A549 (cell line): Measurements from ENCODE around the gene ARHGAP25. TPM values are rescaled to one million over a fixed set of nuclear protein-coding genes. Genes with fewer than 3 reads are reported as not detected.

Source experiments
- ATAC-seq, 2 experiments: fragments of 200-7000 bp in 1 of 2; fragments of >200 bp in 1 of 2; cut with Nextera tagmentation in 1 of 2; cut with Tn5 transposase in 1 of 2; 3 replicates each; pipeline versions ENCODE4 v1.8.0 to v1.9.1; 2018 to 2020; ENCODE audit warnings: mild to moderate bottlenecking in 1 of 2, moderate library complexity in 1 of 2
- CTCF ChIA-PET: fragments of 300-600 bp; sonication (Branson Sonifier 250); formaldehyde crosslinking; extraction: SDS; loops from one replicate; lab custom pipeline; 2021; ENCODE audit warnings: antibody characterized with exemption, inconsistent platforms; lab: Yijun Ruan, JAX
- POLR2A ChIA-PET: fragments of 350-600 bp; formaldehyde crosslinking; extraction: SDS; loops from one replicate; lab custom pipeline; 2021; ENCODE audit warnings: antibody characterized with exemption, inconsistent platforms; lab: Yijun Ruan, JAX
- DNase-seq, 2 experiments: peaks; one replicate each; pipeline versions ENCODE4 v3.0.0 to v3.0.0-alpha.2; 2011 to 2016; ENCODE audit warnings: low read depth in 1 of 2, low spot score in 1 of 2
- FAIRE-seq: peaks from 2 replicates; lab custom pipeline; 2011; peaks lifted over from hg19 to GRCh38; lab: Jason Lieb, UNC
- H3K27ac ChIP-seq, 2 experiments: fragments of >200 bp; sonication (Bioruptor Twin); formaldehyde crosslinking; 3 replicates each; pipeline ENCODE4 v1.5.1; 2016 to 2017
- H3K4me1 ChIP-seq: fragments of >200 bp; sonication (Bioruptor Twin); formaldehyde crosslinking; 3 replicates; pipeline ENCODE4 v1.6.1; 2016
- H3K4me2 ChIP-seq: fragments of >200 bp; sonication (Bioruptor Twin); formaldehyde crosslinking; 3 replicates; pipeline ENCODE4 v1.6.1; 2016
- H3K4me3 ChIP-seq: fragments of >200 bp; sonication (Bioruptor Twin); formaldehyde crosslinking; 3 replicates; pipeline ENCODE4 v1.5.1; 2016
- H3K9me3 ChIP-seq: fragments of >200 bp; sonication (Bioruptor Twin); formaldehyde crosslinking; 3 replicates; pipeline ENCODE4 v1.6.1; 2016
- EHF ChIP-seq: fragments of 250-450 bp; sonication (Bioruptor Pico); IDR thresholded peaks from 2 replicates; pipeline ENCODE4 v1.5.0; 2020; ENCODE audit warnings: mild to moderate bottlenecking
- EHMT2 ChIP-seq: fragments of 200-600 bp; sonication (generic); IDR thresholded peaks from 2 replicates; pipeline ENCODE4 v1.6.1; 2016; ENCODE audit warnings: antibody characterized with exemption, low read depth, mild to moderate bottlenecking, moderate library complexity
- HEYL ChIP-seq: fragments of 250-450 bp; sonication (Bioruptor Pico); IDR thresholded peaks from 2 replicates; pipeline ENCODE4 v1.8.0; 2021; ENCODE audit warnings: mild to moderate bottlenecking, moderate library complexity
- HOXA7 ChIP-seq: fragments of 250-450 bp; sonication (Bioruptor Pico); IDR thresholded peaks from 2 replicates; pipeline ENCODE4 v1.5.0; 2020; ENCODE audit warnings: mild to moderate bottlenecking, moderate library complexity
- HOXB13 ChIP-seq: fragments of 250-450 bp; sonication (Bioruptor Pico); IDR thresholded peaks from 2 replicates; pipeline ENCODE4 v1.5.0; 2020; ENCODE audit warnings: low read depth, mild to moderate bottlenecking, moderate library complexity
- JUNB ChIP-seq: fragments of >200 bp; sonication (Bioruptor Twin); formaldehyde crosslinking; IDR thresholded peaks from 2 replicates; pipeline ENCODE4 v1.6.1; 2016
- KDM1A ChIP-seq: fragments of 200-600 bp; sonication (generic); IDR thresholded peaks from 2 replicates; pipeline ENCODE4 v1.6.1; 2016; ENCODE audit warnings: low read depth, mild to moderate bottlenecking
- NFE2L2 ChIP-seq: fragments of 150-350 bp; conservative IDR thresholded peaks from 2 replicates; pipeline ENCODE4 v1.6.1; 2014; ENCODE audit warnings: low read length
- NPAS2 ChIP-seq: fragments of 250-450 bp; sonication (Bioruptor Pico); IDR thresholded peaks from 2 replicates; pipeline ENCODE4 v1.8.0; 2022; ENCODE audit warnings: mild to moderate bottlenecking, moderate library complexity, borderline replicate concordance
- PHF8 ChIP-seq: fragments of 200-600 bp; sonication (generic); IDR thresholded peaks from 2 replicates; pipeline ENCODE4 v1.6.1; 2016; ENCODE audit warnings: low read depth, mild to moderate bottlenecking, antibody characterized with exemption, moderate library complexity, borderline replicate concordance
- RAD21 ChIP-seq, 2 experiments: fragments of >200 bp in 1 of 2; sonication (Bioruptor Twin) in 1 of 2; formaldehyde crosslinking in 1 of 2; IDR thresholded peaks in 1 of 2; conservative IDR thresholded peaks in 1 of 2; 2 replicates in 1 of 2; 3 replicates in 1 of 2; pipeline ENCODE4 v1.6.1; 2012 to 2018; ENCODE audit warnings: inconsistent platforms in 1 of 2
- RARB ChIP-seq: fragments of 250-450 bp; sonication (Bioruptor Pico); IDR thresholded peaks from 2 replicates; pipeline ENCODE4 v1.8.0; 2021; ENCODE audit warnings: mild to moderate bottlenecking, moderate library complexity
- RFX5 ChIP-seq: fragments of 450-650 bp; IDR thresholded peaks from 2 replicates; pipeline ENCODE4 v1.7.1; 2014; ENCODE audit warnings: antibody characterized with exemption, mild to moderate bottlenecking, moderate library complexity
- SREBF2 ChIP-seq: fragments of 450-650 bp; IDR thresholded peaks from 2 replicates; pipeline ENCODE4 v1.6.1; 2014; ENCODE audit warnings: mild to moderate bottlenecking, moderate library complexity
- ZFP36 ChIP-seq: fragments of 450-650 bp; IDR thresholded peaks from 2 replicates; pipeline ENCODE4 v1.6.1; 2014; ENCODE audit warnings: borderline replicate concordance; ENCODE audit not compliant: partially characterized antibody
- ZNF302 ChIP-seq: fragments of 250-450 bp; sonication (Bioruptor Pico); IDR thresholded peaks from 2 replicates; pipeline ENCODE4 v1.9.0; 2021; ENCODE audit warnings: inconsistent platforms, mild to moderate bottlenecking, moderate library complexity
- WGBS: methylation state at CpG from one replicate; pipeline ENCODE4 v1.1.6; 2017; ENCODE audit errors: missing lambda C conversion rate; 5-methylcytosine and 5-hydroxymethylcytosine counted together
- polyA plus RNA-seq, 4 experiments: library from polyadenylated mRNA; depleted of rRNA in 3 of 4; stranded (reverse); fragments of >200 nt; fragmentation: RNase III in 1 of 4; extraction: RNeasy Plus Mini Kit Qiagen cat#74134 plus additional on column Dnase treatment in 1 of 4; gene quantifications; 2 replicates in 3 of 4; 3 replicates in 1 of 4; pipeline ENCODE4 v1.2.3, GENCODE V29; 2011 to 2017
- TF ChIP-seq, protein P1 (sequence below): fragments of >200 bp; sonication (Bioruptor Twin); formaldehyde crosslinking; IDR thresholded peaks from 3 replicates; pipeline ENCODE4 v1.5.1; 2016
- TF ChIP-seq, protein P2 (sequence below): fragments of 250-450 bp; sonication (Bioruptor Pico); IDR thresholded peaks from 2 replicates; pipeline ENCODE4 v1.5.0; 2021; ENCODE audit warnings: mild to moderate bottlenecking, moderate library complexity, borderline replicate concordance
- TF ChIP-seq, protein P3 (sequence below): IDR thresholded peaks from 2 replicates; pipeline ENCODE4 v1.6.1; 2012
- TF ChIP-seq, protein P4 (sequence below): fragments of 150-350 bp; IDR thresholded peaks from 2 replicates; pipeline ENCODE4 v1.6.1; 2014; ENCODE audit warnings: low read depth, mild to moderate bottlenecking, low read length
- TF ChIP-seq, protein P5 (sequence below): fragments of >200 bp; sonication (Bioruptor Twin); formaldehyde crosslinking; IDR thresholded peaks from 2 replicates; pipeline ENCODE4 v1.6.1; 2016
- TF ChIP-seq, protein P6 (sequence below): IDR thresholded peaks from 2 replicates; pipeline ENCODE4 v1.6.1; 2012; ENCODE audit warnings: low read depth, borderline replicate concordance

ARHGAP25 gene
- polyA plus RNA-seq, 2 of the 4 experiments (the other 2 are of a cell fraction), result 0.50 to 2.4 TPM

DNA sequence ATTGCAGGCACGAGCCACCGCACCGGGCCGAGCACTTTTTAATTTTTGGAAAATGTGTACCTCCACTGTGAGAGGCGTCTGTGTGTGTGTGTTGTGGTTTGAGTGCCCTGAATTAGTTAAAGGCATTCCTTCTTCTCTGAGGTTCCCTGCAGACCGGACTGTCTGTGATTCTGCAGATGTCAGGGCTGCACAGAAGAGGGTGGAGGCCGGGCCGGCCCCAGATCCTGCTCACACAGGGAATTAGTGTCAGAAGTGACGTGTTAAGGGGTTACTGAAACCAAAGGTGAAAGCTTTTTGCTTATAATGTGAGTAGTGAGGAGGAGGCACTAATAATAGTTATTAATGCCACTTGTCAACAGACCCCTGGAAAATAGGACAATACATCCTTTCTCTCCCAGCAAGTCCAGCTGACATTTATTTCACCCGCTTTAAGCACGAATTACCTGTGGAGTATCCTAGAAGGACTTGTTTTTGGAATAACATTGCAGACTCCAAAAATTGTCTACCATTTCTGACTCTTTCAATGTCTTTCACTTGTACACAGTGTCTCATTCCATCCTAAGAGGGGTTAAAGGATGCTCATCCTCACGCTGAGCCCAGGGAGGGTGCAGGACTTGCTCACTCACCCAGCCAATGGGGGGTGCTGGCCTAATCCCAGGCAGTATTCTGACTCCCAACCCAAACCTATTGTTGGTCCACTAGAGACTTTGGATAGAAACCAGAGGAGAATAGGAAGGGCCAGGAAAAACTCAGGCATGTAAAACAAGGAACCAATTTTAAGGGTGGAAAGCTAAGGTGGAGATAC, 16.2 kb downstream of the ARHGAP25 start:
- no peaks in the 10 kb centered on the region for H3K4me1 ChIP-seq
- H3K27ac ChIP-seq, result no peak overlapping the region
- ATAC-seq, result no peak
- H3K4me2 ChIP-seq, result no peak overlapping the region
- 82% methylated on average over 12 of the region's 12 CpGs for WGBS
- no peak for FAIRE-seq
- no peak for DNase-seq
- H3K4me3 ChIP-seq, result no peak overlapping the region
- no peaks in the 10 kb centered on the region for H3K9me3 ChIP-seq
- ChIA-PET POLR2A (no interaction called here), CTCF (interaction anchor here (0.5 to 8.4 kb wide), 65 partner anchors 9 to 647 kb away, joined by 3 to 227 read pairs (median 7); partner anchors contain the start of genes APLF, ARHGAP25, BMP10 and FBXO48)
- no peak for TF ChIP-seq RAD21 (conservative IDR thresholded peaks at IDR 0.05 in 1 of 2, IDR thresholded peaks at IDR 0.05 in 1 of 2)
- TF ChIP-seq HOXB13 (CRISPR knock-in tag), result no peak
- TF ChIP-seq, protein P1, sequence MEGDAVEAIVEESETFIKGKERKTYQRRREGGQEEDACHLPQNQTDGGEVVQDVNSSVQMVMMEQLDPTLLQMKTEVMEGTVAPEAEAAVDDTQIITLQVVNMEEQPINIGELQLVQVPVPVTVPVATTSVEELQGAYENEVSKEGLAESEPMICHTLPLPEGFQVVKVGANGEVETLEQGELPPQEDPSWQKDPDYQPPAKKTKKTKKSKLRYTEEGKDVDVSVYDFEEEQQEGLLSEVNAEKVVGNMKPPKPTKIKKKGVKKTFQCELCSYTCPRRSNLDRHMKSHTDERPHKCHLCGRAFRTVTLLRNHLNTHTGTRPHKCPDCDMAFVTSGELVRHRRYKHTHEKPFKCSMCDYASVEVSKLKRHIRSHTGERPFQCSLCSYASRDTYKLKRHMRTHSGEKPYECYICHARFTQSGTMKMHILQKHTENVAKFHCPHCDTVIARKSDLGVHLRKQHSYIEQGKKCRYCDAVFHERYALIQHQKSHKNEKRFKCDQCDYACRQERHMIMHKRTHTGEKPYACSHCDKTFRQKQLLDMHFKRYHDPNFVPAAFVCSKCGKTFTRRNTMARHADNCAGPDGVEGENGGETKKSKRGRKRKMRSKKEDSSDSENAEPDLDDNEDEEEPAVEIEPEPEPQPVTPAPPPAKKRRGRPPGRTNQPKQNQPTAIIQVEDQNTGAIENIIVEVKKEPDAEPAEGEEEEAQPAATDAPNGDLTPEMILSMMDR, result no peak
- no peak for TF ChIP-seq ZNF302 (CRISPR knock-in tag)
- TF ChIP-seq, protein P2, sequence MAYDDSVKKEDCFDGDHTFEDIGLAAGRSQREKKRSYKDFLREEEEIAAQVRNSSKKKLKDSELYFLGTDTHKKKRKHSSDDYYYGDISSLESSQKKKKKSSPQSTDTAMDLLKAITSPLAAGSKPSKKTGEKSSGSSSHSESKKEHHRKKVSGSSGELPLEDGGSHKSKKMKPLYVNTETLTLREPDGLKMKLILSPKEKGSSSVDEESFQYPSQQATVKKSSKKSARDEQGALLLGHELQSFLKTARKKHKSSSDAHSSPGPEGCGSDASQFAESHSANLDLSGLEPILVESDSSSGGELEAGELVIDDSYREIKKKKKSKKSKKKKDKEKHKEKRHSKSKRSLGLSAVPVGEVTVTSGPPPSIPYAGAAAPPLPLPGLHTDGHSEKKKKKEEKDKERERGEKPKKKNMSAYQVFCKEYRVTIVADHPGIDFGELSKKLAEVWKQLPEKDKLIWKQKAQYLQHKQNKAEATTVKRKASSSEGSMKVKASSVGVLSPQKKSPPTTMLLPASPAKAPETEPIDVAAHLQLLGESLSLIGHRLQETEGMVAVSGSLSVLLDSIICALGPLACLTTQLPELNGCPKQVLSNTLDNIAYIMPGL (CRISPR knock-in tag), result no peak
- no peak for TF ChIP-seq KDM1A
- TF ChIP-seq HOXA7 (CRISPR knock-in tag), result no peak
- TF ChIP-seq, protein P3, sequence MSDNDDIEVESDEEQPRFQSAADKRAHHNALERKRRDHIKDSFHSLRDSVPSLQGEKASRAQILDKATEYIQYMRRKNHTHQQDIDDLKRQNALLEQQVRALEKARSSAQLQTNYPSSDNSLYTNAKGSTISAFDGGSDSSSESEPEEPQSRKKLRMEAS, result no peak

DNA sequence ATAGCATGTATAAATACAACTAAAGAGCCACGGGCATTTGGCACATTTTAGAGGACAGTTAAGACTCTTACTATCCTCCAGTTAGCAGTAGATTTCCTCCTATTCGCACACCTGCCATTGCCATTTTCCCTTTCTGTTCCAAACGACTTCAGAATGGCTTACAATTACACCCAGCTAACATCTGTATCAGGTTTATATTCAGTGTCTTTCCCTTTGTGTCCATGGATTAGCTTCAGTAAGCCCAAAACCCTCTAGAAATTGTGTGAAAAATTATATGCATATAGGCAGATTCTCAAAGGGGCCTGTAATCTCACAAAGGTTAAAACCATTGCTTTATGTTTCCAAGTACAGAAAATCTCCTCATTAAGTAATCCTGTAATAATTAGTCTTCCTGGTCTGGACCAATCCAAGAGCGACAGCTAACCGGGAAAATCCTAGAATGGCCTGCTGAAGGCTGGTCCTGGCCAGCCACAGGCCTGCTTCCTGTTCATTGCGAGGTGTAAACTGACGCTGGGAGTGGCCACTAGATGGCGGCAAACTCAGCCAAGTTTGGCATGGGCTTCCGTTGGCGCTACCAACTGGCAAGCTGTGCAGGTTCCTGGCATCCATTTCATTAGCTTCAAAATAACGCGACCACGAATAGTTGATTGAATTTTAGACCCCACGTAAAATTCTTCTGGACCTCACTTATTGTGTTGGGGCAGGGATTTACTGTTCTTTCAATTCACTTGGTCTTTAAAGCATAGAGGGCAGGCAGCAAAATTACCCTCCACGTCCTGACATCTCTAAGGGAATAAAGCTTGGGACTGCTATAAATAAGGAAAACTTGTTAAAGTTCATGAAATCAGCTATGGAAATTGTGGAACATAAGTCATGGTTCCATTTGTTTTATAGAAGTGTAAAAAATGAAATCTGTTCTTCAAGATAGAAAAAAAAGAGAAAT, 17.1 kb downstream of the ARHGAP25 start:
- POLR2A ChIA-PET, result no interaction called here
- CTCF ChIA-PET, result interaction anchor here (0.5 to 8.4 kb wide), 80 partner anchors 9 to 1382 kb away, joined by 3 to 227 read pairs (median 6); partner anchors contain the start of genes ANTXR1, APLF, ARHGAP25 and BMP10
- no peak overlapping the region for H3K27ac ChIP-seq
- WGBS, result 15% methylated on average over 15 of the region's 15 CpGs
- DNase-seq (peak; percentile 82 to 91), FAIRE-seq (peak; percentile 83), ATAC-seq (peak; percentile 99 to 100)
- H3K4me3 ChIP-seq, result no peak overlapping the region
- no peaks in the 10 kb centered on the region for H3K4me1 ChIP-seq
- no peaks in the 10 kb centered on the region for H3K9me3 ChIP-seq
- peak overlapping the region; percentile 51 for H3K4me2 ChIP-seq
- TF ChIP-seq, protein P3, result peak; percentile 65
- TF ChIP-seq EHF (CRISPR knock-in tag), result no peak
- TF ChIP-seq, protein P4, sequence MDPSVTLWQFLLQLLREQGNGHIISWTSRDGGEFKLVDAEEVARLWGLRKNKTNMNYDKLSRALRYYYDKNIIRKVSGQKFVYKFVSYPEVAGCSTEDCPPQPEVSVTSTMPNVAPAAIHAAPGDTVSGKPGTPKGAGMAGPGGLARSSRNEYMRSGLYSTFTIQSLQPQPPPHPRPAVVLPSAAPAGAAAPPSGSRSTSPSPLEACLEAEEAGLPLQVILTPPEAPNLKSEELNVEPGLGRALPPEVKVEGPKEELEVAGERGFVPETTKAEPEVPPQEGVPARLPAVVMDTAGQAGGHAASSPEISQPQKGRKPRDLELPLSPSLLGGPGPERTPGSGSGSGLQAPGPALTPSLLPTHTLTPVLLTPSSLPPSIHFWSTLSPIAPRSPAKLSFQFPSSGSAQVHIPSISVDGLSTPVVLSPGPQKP, result no peak
- TF ChIP-seq HOXA7 (CRISPR knock-in tag), result no peak
- no peak for TF ChIP-seq RFX5
- TF ChIP-seq, protein P5, sequence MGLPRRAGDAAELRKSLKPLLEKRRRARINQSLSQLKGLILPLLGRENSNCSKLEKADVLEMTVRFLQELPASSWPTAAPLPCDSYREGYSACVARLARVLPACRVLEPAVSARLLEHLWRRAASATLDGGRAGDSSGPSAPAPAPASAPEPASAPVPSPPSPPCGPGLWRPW, result no peak
- TF ChIP-seq JUNB, result no peak
- no peak for TF ChIP-seq NFE2L2
- TF ChIP-seq, protein P1, result peak; percentile 98
- no peak for TF ChIP-seq HEYL (CRISPR knock-in tag)
- TF ChIP-seq EHMT2, result no peak
- TF ChIP-seq NPAS2, result no peak
- TF ChIP-seq, protein P6, sequence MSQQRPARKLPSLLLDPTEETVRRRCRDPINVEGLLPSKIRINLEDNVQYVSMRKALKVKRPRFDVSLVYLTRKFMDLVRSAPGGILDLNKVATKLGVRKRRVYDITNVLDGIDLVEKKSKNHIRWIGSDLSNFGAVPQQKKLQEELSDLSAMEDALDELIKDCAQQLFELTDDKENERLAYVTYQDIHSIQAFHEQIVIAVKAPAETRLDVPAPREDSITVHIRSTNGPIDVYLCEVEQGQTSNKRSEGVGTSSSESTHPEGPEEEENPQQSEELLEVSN, result peak; percentile 81
- no peak for TF ChIP-seq KDM1A
- no peak for TF ChIP-seq ZFP36
- TF ChIP-seq PHF8, result no peak
- TF ChIP-seq SREBF2, result no peak
- peak; percentile 92 to 93 for TF ChIP-seq RAD21 (conservative IDR thresholded peaks at IDR 0.05 in 1 of 2, IDR thresholded peaks at IDR 0.05 in 1 of 2)
- TF ChIP-seq RARB (CRISPR knock-in tag), result no peak
